NB4 (cell line): Measurements from ENCODE around the gene USP24.

Experiments
- MYC ChIP-seq: IDR thresholded peaks from 2 replicates; pipeline ENCODE4 v1.6.1; 2011; ENCODE audit warnings: low read depth, low read length
- POLR2A ChIP-seq: IDR thresholded peaks from 2 replicates; pipeline ENCODE4 v1.6.1; 2011; ENCODE audit warnings: mild to moderate bottlenecking; ENCODE audit not compliant: insufficient read length; ENCODE audit errors: extremely low read depth
- TF ChIP-seq, protein P1 (sequence below): IDR thresholded peaks from one replicate; pipeline ENCODE4 v1.5.1; 2012; ENCODE audit warnings: low read depth, low read length

DNA sequence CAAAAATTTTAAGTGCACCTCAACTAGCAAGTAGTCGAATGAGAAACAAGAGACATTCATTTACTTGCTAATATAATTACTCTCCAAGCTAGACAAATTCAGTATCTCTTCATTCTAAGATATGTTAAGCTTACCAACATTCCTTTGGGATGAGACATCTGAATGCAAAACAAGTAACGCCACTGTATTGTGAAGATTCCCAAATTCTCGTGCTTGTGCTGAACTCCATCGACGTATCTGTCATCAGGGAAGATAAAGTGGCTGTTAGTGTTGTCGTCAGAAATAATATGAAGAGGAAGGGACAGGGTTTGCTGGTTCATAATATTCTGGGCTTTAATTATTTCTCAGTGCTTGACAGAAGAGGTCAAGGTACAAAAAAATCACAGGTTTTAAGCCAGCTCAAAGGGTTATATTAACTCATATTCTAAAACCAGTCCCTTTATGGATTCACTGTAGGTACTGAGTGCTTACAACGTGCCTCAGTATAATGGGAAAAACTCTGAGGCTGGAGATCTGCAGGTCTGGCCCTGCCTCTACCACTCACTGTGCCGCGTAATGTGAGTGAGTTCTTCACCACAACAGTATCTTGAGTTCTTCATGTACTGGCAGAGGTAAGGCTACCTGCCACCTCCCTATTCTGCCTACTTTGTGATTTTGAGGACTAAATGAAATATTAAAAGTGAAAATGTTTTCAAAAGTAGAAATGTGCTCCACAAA lies 133.8 kb downstream of the USP24 start:
- TF ChIP-seq, protein P1, sequence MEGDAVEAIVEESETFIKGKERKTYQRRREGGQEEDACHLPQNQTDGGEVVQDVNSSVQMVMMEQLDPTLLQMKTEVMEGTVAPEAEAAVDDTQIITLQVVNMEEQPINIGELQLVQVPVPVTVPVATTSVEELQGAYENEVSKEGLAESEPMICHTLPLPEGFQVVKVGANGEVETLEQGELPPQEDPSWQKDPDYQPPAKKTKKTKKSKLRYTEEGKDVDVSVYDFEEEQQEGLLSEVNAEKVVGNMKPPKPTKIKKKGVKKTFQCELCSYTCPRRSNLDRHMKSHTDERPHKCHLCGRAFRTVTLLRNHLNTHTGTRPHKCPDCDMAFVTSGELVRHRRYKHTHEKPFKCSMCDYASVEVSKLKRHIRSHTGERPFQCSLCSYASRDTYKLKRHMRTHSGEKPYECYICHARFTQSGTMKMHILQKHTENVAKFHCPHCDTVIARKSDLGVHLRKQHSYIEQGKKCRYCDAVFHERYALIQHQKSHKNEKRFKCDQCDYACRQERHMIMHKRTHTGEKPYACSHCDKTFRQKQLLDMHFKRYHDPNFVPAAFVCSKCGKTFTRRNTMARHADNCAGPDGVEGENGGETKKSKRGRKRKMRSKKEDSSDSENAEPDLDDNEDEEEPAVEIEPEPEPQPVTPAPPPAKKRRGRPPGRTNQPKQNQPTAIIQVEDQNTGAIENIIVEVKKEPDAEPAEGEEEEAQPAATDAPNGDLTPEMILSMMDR = no peak
- TF ChIP-seq POLR2A = no peak
- no peak for TF ChIP-seq MYC
